Neural cell (in vitro differentiated cells): ENCODE data around the gene SPATA33. TPM values are rescaled to one million over a fixed set of nuclear protein-coding genes. Genes with fewer than 3 reads are reported as not detected.

Source experiments
- H2AFZ ChIP-seq: fragments of 200-600, 300-800 bp; sonication (generic), shearing (Covaris generic); 2 replicates; pipeline ENCODE4 v1.6.0; 2014; ENCODE audit warnings: low read depth, mild to moderate bottlenecking, antibody characterized with exemption, low read length, moderate library complexity
- H3F3A ChIP-seq: fragments of 200-600 bp; shearing (Covaris generic); 2 replicates; pipeline ENCODE4 v1.6.1; 2016; ENCODE audit warnings: mild to moderate bottlenecking, moderate library complexity, mixed read lengths, antibody characterized with exemption, low read length; ENCODE audit not compliant: insufficient read depth, poor library complexity, severe bottlenecking
- H3K27ac ChIP-seq: fragments of 200-600, 300-800 bp; sonication (generic), shearing (Covaris generic); 2 replicates; pipeline ENCODE4 v1.5.1; 2014; ENCODE audit warnings: mild to moderate bottlenecking, low read length, moderate library complexity
- H3K27me3 ChIP-seq: fragments of 300-800, 200-600 bp; sonication (generic), shearing (Covaris generic); 2 replicates; pipeline ENCODE4 v1.6.0; 2014; ENCODE audit warnings: mild to moderate bottlenecking, low read depth, low read length, moderate library complexity; ENCODE audit not compliant: insufficient read depth
- H3K36me3 ChIP-seq: fragments of 300-800, 200-600 bp; sonication (generic), shearing (Covaris generic); 2 replicates; pipeline ENCODE4 v1.5.1; 2014; ENCODE audit warnings: mild to moderate bottlenecking, antibody characterized with exemption, low read length, moderate library complexity; ENCODE audit not compliant: insufficient read depth
- H3K4me2 ChIP-seq: fragments of 300-800, 200-600 bp; sonication (generic), shearing (Covaris generic); 2 replicates; pipeline ENCODE4 v1.6.0; 2014; ENCODE audit warnings: mild to moderate bottlenecking, low read length
- H3K4me3 ChIP-seq: fragments of 300-800, 200-600 bp; sonication (generic), shearing (Covaris generic); 2 replicates; pipeline ENCODE4 v1.5.1; 2014; ENCODE audit warnings: mild to moderate bottlenecking, low read length, moderate library complexity
- H3K79me2 ChIP-seq: fragments of 200-600 bp; shearing (Covaris generic); replicated peaks from 2 replicates; pipeline ENCODE4 v1.6.0; 2014; ENCODE audit warnings: mild to moderate bottlenecking, low read length, moderate library complexity; ENCODE audit not compliant: insufficient read depth
- H3K9ac ChIP-seq: fragments of 300-800, 200-600 bp; sonication (generic), shearing (Covaris generic); 2 replicates; pipeline ENCODE4 v1.6.1; 2016; ENCODE audit warnings: mild to moderate bottlenecking, low read length, mixed read lengths
- H3K9me2 ChIP-seq: fragments of 200-600 bp; shearing (Covaris generic); 2 replicates; pipeline ENCODE4 v1.6.1; 2016; ENCODE audit warnings: mild to moderate bottlenecking, low read length, mixed read lengths; ENCODE audit not compliant: insufficient read depth
- H3K9me3 ChIP-seq: fragments of 200-600, 300-800 bp; sonication (generic), shearing (Covaris generic); 2 replicates; pipeline ENCODE4 v1.6.1; 2016; ENCODE audit warnings: mild to moderate bottlenecking, mixed run types, low read length, moderate library complexity, mixed read lengths
- H4K20me1 ChIP-seq: fragments of 200-600 bp; shearing (Covaris generic); 2 replicates; pipeline ENCODE4 v1.6.1; 2016; ENCODE audit warnings: mild to moderate bottlenecking, mixed run types; ENCODE audit not compliant: insufficient read depth
- CTCF ChIP-seq: fragments of 450-650 bp; IDR thresholded peaks from 2 replicates; pipeline ENCODE4 v1.5.1; 2014; ENCODE audit warnings: antibody characterized with exemption, mild to moderate bottlenecking, moderate library complexity; ENCODE audit not compliant: poor library complexity, severe bottlenecking
- EP300 ChIP-seq: fragments of 450-650 bp; conservative IDR thresholded peaks from 2 replicates; pipeline ENCODE4 v1.6.1; 2014; ENCODE audit warnings: antibody characterized with exemption, mild to moderate bottlenecking, moderate library complexity; ENCODE audit not compliant: poor library complexity, severe bottlenecking
- EZH2 ChIP-seq: fragments of 200-600, 300-800 bp; shearing (Covaris generic), sonication (generic); IDR thresholded peaks from 2 replicates; pipeline ENCODE4 v1.6.1; 2014; ENCODE audit warnings: antibody characterized with exemption, low read length, borderline replicate concordance, mild to moderate bottlenecking; ENCODE audit not compliant: insufficient read depth, poor library complexity, severe bottlenecking
- MXI1 ChIP-seq: fragments of 450-650 bp; conservative IDR thresholded peaks from 2 replicates; pipeline ENCODE4 v1.6.1; 2014; ENCODE audit warnings: antibody characterized with exemption, mild to moderate bottlenecking; ENCODE audit not compliant: poor library complexity, severe bottlenecking
- POLR2AphosphoS5 ChIP-seq: IDR thresholded peaks from 2 replicates; pipeline ENCODE4 v1.6.1; 2012
- RAD21 ChIP-seq: fragments of 450-650 bp; conservative IDR thresholded peaks from 2 replicates; pipeline ENCODE4 v1.6.1; 2014; ENCODE audit warnings: antibody characterized with exemption, mild to moderate bottlenecking, moderate library complexity
- REST ChIP-seq: IDR thresholded peaks from 2 replicates; pipeline ENCODE4 v1.6.1; 2012; ENCODE audit warnings: borderline replicate concordance
- SMC3 ChIP-seq: fragments of 450-650 bp; conservative IDR thresholded peaks from 2 replicates; pipeline ENCODE4 v1.6.1; 2014; ENCODE audit warnings: antibody characterized with exemption, mild to moderate bottlenecking, moderate library complexity; ENCODE audit not compliant: poor library complexity
- TAF1 ChIP-seq: IDR thresholded peaks from 2 replicates; pipeline ENCODE4 v1.6.1; 2012; ENCODE audit warnings: low read depth
- polyA plus RNA-seq: library from polyadenylated mRNA; depleted of rRNA; stranded (reverse); fragments of >200 nt; gene quantifications from 2 replicates; pipeline ENCODE4 v1.2.3, GENCODE V29; 2014

SPATA33 gene
- polyA plus RNA-seq, 1 donor from 2014 or later = 16.0 TPM

DNA sequence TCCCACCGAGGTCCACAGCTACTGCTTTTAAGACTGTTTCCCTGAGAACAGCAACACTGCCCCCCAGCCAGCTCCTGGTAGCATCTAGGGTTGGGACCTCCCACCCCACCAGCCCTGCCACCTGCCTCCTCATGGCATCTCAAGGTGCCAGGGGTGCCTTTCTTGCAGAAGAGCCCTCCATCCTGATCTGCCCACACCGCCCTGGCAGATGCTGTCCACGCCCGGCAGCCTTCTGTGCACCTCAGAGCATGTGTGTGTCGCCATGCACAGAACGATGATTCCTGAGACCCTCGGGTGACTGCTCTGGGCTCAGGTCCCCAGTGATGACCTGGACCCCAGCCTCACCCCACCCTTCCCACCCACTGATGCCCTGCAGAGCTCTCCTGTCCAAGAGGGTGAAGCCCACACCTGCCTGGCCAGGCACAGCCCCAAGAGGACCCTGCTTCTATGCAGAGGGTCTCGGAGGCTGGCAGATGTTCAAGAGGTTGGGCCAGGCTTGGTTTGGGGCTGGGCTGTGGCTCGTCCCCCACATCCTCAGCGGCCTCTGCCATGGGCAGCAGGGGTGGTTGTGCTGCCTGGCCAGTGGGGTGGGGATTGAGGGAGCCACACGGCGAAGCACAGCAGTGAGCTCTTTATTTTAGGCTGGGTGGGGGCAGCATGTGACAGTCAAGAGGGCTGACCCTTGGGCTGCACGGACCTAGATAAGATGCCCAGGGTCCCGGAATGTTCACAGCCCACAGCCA, 49.1 kb downstream of the SPATA33 start:
- Histone ChIP-seq H3K27ac (no peak overlapping the region), H3K4me2 (no peak overlapping the region), H3F3A (no peaks in the 10 kb centered on the region), H3K36me3 (no peaks in the 10 kb centered on the region), H3K27me3 (no peaks in the 10 kb centered on the region), H3K9me3 (no peaks in the 10 kb centered on the region), H3K9me2 (no peaks in the 10 kb centered on the region), H3K4me3 (no peak overlapping the region), H2AFZ (no peak overlapping the region), H4K20me1 (no peaks in the 10 kb centered on the region), H3K79me2 (no peaks in the 10 kb centered on the region), H3K9ac (no peak overlapping the region)
- TF ChIP-seq REST (no peak), EP300 (no peak), RAD21 (no peak), EZH2 (no peak), POLR2AphosphoS5 (no peak), CTCF (no peak)

DNA sequence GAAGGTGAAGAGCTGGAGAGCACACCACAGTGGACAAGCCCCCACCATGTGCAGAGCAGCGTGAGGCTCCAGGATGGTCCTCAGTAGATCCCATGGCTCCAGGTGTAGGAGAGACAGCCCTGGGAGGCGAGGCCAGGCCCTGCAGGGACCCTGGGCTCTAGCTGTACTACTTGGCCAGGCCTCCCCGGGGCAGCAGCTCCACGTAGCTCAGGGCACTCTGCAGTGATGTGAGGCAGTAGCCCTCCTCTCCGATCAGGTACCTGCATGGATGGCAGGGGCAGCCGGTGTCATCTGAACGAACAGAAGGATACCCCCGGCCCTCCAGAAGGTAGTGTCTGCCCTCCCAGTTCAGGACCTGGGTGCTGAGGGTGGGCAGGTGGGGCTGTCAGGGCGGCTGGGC, 50.1 kb downstream of the SPATA33 start:
- no peaks in the 10 kb centered on the region for H3K9me3 ChIP-seq
- no peak overlapping the region for H3K4me3 ChIP-seq
- H4K20me1 ChIP-seq = no peaks in the 10 kb centered on the region
- no peak overlapping the region for H3K4me2 ChIP-seq
- H3F3A ChIP-seq = no peaks in the 10 kb centered on the region
- no peaks in the 10 kb centered on the region for H3K36me3 ChIP-seq
- H3K27ac ChIP-seq = no peak overlapping the region
- no peaks in the 10 kb centered on the region for H3K27me3 ChIP-seq
- TF ChIP-seq EP300 (no peak), EZH2 (no peak), TAF1 (no peak), RAD21 (no peak), CTCF (no peak), REST (no peak), SMC3 (no peak), POLR2AphosphoS5 (no peak), MXI1 (no peak)
- H3K9ac ChIP-seq = no peak overlapping the region
- no peaks in the 10 kb centered on the region for H3K79me2 ChIP-seq
- no peak overlapping the region for H2AFZ ChIP-seq
- H3K9me2 ChIP-seq = no peaks in the 10 kb centered on the region
